ENCODE results near the gene ADRA1B.
"Not testable (repeated sequence)": the region's sequence is repeated elsewhere in the genome, so short reads cannot be mapped to it uniquely, and the experiment has no call there.

Gene ADRA1B

DNA sequence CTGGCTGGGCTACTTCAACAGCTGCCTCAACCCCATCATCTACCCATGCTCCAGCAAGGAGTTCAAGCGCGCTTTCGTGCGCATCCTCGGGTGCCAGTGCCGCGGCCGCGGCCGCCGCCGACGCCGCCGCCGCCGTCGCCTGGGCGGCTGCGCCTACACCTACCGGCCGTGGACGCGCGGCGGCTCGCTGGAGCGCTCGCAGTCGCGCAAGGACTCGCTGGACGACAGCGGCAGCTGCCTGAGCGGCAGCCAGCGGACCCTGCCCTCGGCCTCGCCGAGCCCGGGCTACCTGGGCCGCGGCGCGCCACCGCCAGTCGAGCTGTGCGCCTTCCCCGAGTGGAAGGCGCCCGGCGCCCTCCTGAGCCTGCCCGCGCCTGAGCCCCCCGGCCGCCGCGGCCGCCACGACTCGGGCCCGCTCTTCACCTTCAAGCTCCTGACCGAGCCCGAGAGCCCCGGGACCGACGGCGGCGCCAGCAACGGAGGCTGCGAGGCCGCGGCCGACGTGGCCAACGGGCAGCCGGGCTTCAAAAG is 55.7 kb downstream of the ADRA1B start:
- DNase-seq, result no peak

DNA sequence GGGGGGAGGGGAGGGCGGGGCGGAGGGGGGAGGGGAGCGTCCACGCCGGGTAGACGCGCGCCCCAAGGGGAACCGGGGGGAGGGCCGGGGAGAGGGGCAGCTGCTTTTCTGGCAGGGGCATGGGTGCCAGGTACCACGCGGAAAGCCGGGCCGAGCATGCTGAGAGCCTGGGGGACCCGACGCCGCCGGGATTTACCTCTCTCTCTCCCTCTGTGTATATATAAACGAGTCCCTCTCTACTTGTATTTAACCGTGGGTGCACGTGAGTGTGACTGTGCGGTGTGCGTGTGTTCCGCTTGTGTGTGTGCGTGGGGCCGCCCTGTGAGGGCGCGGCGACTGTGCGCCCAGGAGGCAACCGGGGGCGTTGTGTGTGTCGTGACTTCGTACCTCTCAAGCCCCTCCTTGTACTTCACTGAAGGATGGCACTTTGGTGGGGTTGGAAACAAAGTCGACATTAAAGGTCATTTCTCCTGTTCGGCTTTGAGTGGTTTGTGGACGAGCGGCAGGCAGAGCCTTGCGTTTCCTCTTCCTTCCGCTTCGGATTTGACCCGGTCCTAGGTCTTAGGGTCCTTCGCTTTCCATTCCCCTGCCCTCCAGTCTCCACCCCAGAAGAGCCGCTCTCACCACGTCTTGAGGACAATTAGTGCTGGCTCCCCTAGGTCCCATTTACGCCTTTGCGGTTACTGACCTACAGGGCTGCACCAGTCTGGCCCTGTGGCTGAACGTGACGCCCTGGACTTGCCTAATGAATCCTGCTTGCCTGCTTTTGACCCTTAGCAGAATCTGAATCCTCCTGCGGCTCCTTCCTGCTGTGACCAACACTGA is 56.5 kb downstream of the ADRA1B start:
- no peak for DNase-seq

DNA sequence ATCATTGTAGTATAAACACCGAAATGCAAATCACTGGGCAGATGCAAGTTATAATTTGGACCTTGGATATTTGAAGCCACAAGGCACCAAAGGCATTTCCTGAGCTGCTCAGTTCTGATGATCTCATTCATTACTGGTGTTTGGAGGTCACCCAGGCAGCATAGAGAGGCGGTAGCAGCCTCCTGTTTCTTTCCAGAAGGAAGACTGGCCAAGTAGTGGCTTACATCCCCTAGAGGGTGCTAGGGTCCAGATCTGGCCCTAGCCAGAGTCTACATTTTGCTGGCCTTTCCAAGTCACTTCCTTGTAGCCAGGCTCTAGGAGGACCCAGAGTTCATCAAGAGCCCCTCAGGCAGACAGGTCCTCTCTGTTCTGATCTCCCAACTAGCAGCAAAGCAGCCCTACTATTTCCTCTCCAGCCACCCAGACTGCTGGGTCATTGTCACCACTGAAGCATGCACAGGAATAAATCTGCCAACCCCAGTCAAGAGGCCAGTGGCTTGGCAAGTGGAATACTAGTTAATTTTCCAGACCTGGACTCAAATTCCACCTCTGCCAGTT is 59.3 kb downstream of the ADRA1B start:
- DNase-seq, result peak; percentile 98

DNA sequence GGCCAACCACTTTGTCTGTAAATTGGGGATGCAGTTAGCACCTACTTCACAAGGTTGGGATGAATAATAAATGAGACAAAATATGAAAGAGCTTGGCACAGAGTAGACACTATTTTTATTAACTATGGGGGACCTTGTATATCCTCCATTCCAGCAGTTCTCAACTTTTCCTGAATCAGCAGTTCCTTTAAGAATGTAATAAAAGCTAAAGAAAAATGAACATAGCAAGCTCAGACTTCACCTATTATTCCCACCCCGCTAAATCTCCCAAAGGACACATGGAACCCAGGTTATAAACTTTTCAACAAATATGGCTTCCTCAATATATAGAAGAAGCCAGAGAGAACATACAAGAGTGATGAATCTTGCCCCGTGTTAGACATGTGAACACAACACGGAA is 60.6 kb downstream of the ADRA1B start:
- DNase-seq, result no peak

DNA sequence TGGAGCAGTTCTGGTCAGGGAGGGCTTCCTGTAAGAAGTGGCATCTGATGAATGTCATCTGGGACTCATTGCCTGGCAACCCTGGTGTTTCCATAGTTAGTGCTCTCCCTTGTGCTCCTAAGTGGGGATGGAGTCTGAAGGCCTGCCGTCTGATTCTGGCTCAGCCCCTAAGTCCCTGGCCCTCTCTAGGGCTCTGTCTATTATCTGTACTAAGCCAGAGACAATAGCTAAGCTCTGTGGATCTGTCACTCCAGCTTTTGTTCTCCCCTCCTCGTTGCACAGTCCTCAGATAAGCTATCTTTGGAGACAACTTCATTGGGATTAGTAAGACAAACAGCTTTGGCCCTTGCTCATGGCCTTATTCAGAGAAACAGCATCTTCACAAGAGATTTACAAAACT is 62.1 kb downstream of the ADRA1B start:
- DNase-seq, result no peak

DNA sequence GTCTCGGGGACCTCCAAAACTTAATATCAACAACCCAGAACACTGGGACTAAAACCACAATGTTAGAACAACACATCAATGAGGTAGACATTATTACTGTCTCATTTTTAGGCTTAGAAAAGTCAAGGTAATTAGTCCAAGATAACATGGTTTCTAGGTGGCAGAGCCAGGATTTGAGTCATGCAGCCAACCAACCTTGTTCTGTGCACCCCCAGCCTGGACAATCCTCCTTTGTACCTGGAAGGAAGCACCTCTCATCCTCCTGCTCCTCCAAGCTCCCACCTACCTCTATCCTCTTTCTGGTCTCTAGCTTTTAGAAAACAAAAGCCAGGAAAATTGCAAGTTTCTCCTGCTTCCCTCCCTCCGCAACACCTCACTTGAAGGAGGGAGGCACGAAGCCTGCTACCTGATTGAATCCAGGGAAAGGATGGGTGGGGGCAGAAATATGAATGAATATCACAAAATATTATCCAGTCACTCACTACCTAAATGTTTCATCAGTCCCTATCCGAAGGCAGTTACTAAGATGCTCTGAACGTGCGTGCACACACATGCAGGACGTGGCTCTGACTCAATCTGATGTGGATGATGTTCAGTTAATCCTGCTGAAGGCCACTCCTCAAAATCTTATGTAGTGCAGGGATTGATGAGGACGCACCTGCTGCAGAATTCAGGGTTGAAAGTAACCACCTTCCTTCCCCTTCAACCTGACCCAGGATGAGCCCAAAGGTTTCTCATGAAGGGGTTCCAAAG is 66.3 kb downstream of the ADRA1B start:
- no peak for DNase-seq

DNA sequence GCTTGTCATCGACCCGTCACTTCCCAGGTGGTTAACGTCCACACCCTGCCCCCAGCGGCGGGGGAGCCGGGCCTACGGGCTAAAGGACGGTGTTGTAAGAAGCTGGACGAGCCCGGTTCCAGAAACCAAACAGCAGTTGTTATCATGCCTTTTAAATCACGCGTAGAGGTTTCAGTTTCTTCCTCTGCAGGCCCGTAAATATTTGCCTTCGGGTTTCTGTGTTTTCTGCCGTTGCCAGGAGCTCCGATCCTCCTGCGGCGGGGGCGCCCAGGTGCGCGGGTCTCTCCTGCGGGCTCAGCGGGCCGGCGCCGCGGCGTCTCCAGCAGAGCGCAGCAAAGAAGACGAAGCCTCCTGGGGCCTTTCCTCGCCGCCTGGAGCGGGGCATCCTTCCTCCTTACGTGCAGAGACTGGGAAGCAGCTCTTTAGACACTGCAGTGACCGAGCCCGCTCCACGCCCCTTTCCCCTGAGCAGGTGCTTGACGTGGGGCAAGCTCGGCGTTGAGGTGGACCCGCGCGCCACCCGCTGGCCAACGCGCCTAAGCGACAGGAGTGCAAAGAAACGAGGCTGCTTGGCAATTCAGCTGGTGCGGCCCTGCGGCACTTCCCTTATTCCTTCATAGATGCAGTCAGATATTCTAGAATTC is 70.9 kb downstream of the ADRA1B start:
- peak; percentile 49 for DNase-seq

DNA sequence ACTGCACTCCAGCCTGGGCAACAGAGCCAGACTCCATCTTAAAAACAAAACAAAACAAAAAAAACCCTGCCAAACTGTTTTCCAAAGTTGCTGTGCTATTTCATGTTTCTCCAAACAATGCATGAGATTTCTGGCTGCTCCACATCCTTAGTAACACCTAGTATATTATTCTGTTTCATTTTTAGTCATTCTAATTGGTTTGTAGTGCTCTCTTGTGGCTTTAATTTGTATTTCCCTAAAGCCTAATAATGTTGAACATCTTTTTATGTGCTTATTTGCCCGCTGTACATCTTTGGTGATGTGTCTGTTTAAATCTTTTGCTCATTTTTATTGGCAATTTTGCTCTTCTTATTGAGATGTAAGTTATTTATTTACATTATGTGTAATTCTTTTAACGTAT is 74.2 kb downstream of the ADRA1B start:
- DNase-seq, result peak; percentile 27

DNA sequence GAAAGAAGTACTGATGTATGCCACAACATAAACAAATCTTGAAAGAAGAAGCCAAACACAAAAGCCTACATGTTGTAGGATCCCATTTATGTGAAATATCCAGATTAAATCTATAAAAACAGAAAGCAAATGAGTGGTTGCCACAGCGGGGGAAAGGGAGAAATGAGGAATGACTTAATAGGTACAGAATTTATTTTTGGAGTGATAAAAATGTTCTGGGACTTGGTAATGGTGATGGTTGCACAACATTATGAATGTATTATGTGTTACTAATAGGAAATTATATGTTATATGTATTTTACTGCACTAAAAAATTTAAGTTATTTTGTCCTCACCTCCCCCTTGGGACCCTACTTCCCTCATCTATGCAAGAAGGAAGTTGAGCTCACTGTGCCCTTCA is 76.3 kb downstream of the ADRA1B start:
- peak; percentile 24 for DNase-seq

DNA sequence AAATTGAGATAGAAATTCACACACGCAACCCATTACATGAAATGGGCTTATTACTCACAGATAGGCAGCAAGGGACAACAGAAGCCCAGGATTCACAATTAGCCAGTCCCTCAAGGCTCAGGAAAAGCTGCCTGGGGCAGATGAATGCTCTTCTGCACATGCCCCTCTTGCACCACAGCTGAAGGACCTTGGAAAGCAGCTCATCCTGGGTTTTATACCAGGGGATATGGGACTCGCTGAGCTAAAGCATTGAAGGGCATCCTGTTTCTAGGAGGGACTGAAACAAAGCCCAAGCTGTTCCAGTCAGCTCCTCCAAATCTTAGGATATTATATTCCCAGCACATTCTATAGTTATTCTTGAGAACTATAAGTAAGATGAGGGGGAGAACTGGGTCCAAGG is 76.9 kb downstream of the ADRA1B start:
- no peak for DNase-seq

DNA sequence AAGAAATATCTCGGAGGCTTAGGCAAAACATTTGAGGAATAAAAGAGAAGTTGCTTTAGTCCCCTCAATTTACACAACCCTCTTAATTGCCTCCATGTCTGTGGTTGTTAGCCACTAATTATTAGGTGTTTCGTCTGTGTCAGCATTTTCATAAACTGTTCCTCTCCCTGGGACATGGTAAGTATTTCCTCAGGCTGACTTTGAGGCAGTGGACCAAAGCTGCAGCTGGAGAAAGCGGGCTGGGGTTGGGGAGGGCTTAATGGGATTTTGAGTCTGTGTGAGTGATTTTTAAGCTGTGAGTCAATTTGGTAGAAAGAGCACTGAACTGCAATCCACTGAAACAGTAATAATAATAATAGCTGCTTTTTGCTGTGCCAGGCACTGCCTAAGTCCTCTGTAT is 79.6 kb downstream of the ADRA1B start:
- DNase-seq, result no peak

DNA sequence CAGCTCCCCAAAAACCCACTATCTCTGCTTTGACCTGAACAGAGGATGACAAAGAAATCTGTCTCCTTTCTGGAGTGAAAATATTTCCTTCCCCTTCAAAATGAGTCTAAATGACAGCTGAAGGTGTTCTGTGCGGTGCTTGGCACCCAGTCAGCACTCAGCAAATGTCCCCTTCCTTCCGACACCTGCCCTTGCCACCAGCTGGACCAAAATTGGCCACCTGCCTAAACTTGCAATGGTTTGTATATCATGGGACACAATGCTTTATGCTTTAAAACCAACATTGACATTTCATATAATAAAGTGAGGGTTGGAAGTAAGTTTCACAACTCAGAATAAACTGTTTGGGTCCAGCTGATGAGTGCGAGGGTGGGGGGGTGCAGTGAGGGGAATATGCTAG is 85.2 kb downstream of the ADRA1B start:
- no peak for DNase-seq

DNA sequence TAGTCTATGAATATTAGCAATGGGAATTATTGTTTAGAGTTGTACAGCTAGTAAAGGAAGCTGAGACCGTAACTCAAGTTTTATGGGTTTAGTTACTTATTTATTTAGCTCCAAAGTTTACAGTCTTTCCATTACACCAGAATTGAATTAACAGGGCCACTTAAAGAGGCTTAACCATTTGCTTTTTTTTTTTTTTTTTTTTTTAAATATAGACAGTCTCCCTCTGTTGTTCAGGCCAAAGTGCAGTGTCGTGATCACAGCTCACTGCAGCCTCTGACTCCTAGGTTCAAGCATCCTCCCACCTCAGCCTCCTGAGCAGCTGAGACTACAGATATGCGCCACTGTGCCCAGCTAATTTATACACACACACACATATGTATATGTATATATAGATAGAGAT is 91.2 kb downstream of the ADRA1B start:
- DNase-seq, result no peak

DNA sequence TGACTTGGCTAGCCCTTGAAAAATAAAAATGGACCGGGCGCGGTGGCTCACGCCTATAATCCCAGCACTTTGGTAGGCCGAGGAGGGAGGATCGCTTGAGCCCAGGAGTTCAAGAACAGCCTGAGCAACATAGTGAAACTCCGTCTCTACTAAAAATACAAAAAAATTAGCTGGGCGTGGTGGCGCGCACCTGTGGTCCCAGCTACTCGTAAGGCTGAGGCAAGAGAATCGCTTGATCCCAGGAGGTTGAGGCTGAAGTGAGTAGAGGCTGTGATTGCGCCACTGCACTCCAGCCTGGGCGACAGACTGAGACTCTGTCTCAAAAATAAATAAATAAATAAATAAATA is 92.2 kb downstream of the ADRA1B start:
- not testable (repeated sequence) for DNase-seq

DNA sequence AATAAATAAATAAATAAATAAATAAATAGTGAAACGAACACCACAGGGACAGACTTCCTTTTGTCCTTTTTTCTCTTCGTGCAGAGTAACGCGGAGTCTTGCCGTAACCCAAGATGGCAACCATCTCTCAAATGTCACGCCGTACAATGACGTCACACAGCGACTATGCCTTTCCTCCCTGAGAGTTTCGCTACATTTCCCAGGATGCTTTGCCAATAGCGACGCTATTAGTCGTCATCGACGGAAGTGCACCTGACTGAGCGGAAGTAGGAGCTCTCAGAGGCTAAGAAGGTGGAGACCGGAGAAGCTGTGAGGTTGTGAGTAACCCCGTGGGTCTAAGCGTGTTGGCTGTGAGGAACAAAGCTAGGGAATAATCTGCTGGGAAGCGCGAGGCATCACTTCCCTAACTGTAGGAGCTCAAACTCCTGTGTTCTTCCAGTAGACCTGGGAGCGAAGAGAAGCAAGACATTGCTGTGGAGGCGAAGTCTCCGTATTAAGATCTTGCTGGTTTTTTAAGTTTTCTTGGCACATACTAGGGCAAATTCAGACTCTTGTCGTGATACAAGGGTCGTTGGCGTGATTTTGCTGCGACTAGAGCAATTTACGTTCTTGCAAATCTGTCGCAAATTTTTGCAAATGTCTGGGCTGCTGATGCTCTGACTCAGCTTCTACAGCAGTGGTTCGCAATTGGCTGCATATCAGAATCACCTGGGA is 92.8 kb downstream of the ADRA1B start, which contains the start of gene TTC1:
TTC1 (plus strand) TSS at position 263 of the 714 bp plus-strand sequence. CDS start 1,390 bp downstream, outside the sequence.
- DNase-seq, result peak; percentile 99

DNA sequence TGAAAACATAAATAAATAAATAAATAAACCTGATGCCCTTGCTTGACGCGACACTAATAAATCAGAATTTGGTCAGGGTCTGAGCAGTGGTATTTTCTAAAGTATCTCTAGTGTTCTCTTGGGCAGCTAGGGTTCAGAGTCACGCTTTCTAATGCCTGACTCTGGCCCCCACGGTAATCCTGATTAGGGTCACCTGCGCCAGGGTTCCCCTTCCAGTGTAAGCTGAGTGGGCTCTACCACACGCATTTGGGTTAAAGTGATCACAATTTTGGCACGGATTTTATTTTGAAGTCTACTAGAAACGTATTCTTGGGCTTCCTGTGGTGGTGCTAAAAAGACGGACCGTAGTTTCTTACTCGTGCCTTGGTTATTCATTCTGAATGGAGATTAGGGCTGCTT is 93.3 kb downstream of the ADRA1B start:
- no peak for DNase-seq

DNA sequence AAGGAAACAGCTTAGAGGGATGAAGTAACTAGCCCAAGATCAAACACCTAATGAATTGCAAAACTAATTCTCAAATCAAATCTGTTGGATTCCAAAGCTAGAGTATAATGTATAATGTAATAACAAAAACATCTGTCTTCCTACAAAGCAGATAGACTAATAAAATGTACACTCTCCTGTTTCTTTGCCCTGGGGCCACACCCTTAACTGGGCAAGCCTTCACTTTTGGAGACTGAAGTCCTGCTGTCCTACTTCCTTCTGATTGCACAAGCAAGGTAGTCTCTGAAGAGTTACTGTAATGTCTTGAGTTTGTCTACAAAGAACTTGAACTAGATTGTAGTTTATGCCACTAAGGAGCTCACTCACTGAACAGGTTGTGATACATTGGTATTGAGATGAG is 95.2 kb downstream of the ADRA1B start:
- DNase-seq, result no peak

DNA sequence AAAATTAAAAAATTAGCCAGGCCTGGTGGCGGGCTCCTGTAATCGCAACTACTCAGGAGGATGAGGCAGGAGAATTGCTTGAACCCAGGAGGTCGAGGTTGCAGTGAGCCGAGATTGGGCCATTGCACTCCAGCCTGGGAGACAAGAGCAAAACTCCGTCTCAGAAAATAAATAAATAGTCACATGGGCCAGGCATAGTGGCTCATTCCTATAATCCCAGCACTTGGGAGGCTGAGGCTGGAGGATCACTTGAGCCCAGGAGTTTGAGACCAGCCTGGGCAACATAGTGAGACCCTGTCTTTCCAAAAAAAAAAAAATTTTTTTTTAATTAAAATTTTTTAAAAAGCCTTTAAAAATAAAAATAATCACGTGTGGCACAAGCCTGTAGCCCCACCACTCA is 97.9 kb downstream of the ADRA1B start:
- not testable (repeated sequence) for DNase-seq

DNA sequence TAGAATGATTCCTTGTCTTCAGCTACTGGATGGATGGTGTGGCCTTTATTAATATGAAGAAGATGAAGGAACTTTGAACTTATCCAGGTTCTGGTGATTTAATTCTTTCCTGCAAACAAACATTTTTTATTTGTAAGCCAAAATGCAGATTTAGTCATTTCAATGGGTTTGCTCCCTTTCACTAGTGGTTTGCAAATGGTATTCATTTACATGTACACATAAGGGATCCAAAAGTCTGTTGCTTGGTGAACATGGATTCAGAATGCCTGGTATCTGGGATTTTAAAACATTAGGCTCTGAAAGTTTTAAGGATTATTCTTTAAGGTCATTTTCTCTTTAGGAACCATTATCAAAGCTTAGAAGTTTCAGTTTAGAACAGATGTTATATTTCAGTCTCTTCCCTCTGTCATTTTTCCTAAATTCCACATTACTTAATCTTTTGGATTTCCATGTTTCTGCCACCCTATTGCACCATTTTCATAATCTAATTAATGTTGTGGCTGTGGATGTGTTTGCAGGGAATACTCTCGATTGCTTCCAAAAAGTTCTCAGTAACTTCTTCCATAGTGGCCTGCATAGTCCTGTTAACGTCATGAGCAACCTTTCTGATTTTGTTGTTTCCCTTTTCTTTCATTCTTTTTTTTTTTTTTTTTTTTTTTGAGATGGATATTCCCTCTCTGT is 102.8 kb downstream of the ADRA1B start:
- DNase-seq, result no peak

DNA sequence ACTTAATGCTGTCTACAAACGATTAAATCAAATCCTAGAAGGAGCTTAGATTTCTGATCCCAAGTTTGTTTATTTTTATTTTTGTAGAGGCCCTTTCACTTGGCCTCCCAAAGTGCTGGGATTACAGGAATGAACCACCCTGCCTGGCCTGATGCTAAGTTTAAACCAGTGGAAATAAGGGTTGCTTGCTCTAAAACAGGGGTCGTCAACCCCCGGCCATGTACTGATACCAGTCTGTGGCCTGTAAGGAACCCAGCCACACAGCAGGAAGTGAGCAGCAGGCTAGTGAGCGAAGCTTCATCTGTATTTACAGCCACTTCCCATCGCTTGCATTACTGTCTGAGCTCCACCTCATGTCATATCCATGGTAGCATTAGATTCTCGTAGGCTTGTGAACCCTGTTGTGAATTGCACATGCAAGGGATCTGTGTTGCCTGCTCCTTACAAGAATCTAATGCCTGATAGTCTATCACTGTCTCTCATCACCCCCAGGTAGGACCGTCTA is 104.0 kb downstream of the ADRA1B start:
- no peak for DNase-seq

DNA sequence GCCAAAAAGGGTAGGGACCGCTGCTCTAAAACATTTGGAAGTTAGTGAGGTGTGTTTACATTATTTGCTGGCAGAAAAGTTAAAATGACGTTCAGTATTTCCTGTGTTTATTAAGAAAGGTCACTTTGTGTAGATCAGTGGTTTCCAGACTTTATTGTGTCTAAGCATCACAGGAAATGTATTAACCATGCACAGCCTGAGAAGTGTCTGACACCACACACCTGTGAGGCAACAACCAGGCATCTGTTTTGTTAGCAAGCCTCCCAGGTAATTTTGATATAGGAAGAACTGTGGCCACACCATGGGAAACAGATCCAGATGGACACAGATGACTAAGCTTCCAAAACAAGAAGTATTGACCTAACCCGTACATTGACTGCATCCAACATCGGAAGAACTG is 104.7 kb downstream of the ADRA1B start:
- peak; percentile 34 for DNase-seq

Measured in HCEC 1CT (cell line).